ENCODE measurements around the gene ULK4. TPM values are rescaled to one million over a fixed set of nuclear protein-coding genes. Genes with fewer than 3 reads are reported as not detected.

Gene ULK4
- total RNA-seq, 4 donors from 2014 or later = 13.3 to 23.4 (median 17.9) TPM

DNA sequence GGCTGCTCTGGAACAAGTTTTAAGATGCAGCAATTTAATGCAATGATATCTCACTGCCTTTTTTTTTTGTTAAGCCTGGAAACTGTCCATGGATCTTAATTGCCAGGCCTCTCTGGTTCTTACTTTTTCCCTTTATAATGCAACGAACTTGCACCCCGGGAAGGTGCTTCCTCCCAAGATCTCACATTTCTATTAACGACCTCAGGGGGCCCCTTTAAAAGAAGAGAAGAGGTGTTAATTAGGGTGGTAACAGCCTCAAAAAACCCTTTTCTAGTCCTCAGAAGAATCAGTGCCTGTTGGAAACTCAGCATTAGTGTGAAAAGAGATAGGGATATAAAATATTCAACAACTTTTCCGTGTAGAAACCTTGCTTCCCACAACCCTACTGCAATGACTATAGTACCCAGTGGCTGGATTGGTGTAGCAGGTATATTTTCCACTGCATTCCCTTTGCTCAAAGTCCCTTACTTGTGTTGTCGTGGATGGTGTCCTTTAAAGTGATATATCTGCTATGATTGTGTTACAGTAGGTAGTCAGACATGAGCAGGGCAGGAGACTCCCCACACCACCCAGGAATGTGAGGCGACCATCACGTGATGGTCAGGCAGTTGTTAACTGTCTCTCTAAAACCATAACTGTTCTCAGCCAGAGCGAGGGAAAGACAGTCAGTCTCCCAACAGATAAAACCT lies 640.8 kb downstream of the ULK4 start:
- H3K4me1 ChIP-seq = no peaks in the 10 kb centered on the region
- 67 to 76% methylated on average over 8 of the region's 8 CpGs for WGBS, 2 donors
- TF ChIP-seq EP300 (IDR thresholded peaks at IDR 0.05) = no peak
- TF ChIP-seq, protein P1, sequence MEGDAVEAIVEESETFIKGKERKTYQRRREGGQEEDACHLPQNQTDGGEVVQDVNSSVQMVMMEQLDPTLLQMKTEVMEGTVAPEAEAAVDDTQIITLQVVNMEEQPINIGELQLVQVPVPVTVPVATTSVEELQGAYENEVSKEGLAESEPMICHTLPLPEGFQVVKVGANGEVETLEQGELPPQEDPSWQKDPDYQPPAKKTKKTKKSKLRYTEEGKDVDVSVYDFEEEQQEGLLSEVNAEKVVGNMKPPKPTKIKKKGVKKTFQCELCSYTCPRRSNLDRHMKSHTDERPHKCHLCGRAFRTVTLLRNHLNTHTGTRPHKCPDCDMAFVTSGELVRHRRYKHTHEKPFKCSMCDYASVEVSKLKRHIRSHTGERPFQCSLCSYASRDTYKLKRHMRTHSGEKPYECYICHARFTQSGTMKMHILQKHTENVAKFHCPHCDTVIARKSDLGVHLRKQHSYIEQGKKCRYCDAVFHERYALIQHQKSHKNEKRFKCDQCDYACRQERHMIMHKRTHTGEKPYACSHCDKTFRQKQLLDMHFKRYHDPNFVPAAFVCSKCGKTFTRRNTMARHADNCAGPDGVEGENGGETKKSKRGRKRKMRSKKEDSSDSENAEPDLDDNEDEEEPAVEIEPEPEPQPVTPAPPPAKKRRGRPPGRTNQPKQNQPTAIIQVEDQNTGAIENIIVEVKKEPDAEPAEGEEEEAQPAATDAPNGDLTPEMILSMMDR (IDR thresholded peaks at IDR 0.05) = no peak
- TF ChIP-seq POLR2A (IDR thresholded peaks at IDR 0.05) = no peak

GRCh38 chr3:41318520-41318919 lies 643.4 kb downstream of the ULK4 start:
- H3K36me3 ChIP-seq = no peaks in the 10 kb centered on the region
- H3K4me3 ChIP-seq = no peak overlapping the region
- 48 to 60% methylated on average over 2 of the region's 2 CpGs for WGBS, 2 donors
- H3K4me1 ChIP-seq = no peaks in the 10 kb centered on the region
- no peaks in the 10 kb centered on the region for H3K27me3 ChIP-seq
- TF ChIP-seq POLR2A (IDR thresholded peaks at IDR 0.05) = no peak
- TF ChIP-seq EP300 (IDR thresholded peaks at IDR 0.05) = no peak
- TF ChIP-seq, protein P1 (IDR thresholded peaks at IDR 0.05) = no peak
- no peak overlapping the region for H3K27ac ChIP-seq
- no peaks in the 10 kb centered on the region for H3K9me3 ChIP-seq
- DNase-seq (ENCODE audit: low spot score in 2 of 2) = no peak

More for the DNA sequence above, 640.8 kb downstream of the ULK4 start:
- Histone ChIP-seq H3K27ac (no peak overlapping the region), H3K27me3 (no peaks in the 10 kb centered on the region), H3K4me3 (no peak overlapping the region), H3K9me3 (no peaks in the 10 kb centered on the region), H3K36me3 (no peaks in the 10 kb centered on the region)
- no peak for DNase-seq (ENCODE audit: low spot score in 2 of 2)

GRCh38 chr3:41317718-41318117 lies 644.2 kb downstream of the ULK4 start:
- Histone ChIP-seq H3K27ac (no peak overlapping the region), H3K4me1 (no peaks in the 10 kb centered on the region), H3K4me3 (no peak overlapping the region), H3K27me3 (no peaks in the 10 kb centered on the region), H3K36me3 (no peaks in the 10 kb centered on the region), H3K9me3 (no peaks in the 10 kb centered on the region)
- no peak for DNase-seq (ENCODE audit: low spot score in 2 of 2)
- TF ChIP-seq POLR2A (IDR thresholded peaks at IDR 0.05) (no peak), EP300 (IDR thresholded peaks at IDR 0.05) (no peak)
- TF ChIP-seq, protein P1 (IDR thresholded peaks at IDR 0.05) = no peak
- 65% methylated on average over 1 of the region's 1 CpG for WGBS, 2 donors

- no peak for TF ChIP-seq EP300 (IDR thresholded peaks at IDR 0.05)
- TF ChIP-seq POLR2A (IDR thresholded peaks at IDR 0.05) = no peak
- TF ChIP-seq, protein P1 (IDR thresholded peaks at IDR 0.05) = no peak
- Histone ChIP-seq H3K36me3 (no peaks in the 10 kb centered on the region), H3K27me3 (no peaks in the 10 kb centered on the region), H3K4me1 (no peaks in the 10 kb centered on the region), H3K9me3 (no peaks in the 10 kb centered on the region), H3K4me3 (no peak overlapping the region), H3K27ac (no peak overlapping the region)
- WGBS, 2 donors = 98% methylated on average over 6 of the region's 6 CpGs
- no peak for DNase-seq (ENCODE audit: low spot score in 2 of 2)
Measured at GRCh38 chr3:41317298-41317697, 644.6 kb downstream of the ULK4 start.

DNA sequence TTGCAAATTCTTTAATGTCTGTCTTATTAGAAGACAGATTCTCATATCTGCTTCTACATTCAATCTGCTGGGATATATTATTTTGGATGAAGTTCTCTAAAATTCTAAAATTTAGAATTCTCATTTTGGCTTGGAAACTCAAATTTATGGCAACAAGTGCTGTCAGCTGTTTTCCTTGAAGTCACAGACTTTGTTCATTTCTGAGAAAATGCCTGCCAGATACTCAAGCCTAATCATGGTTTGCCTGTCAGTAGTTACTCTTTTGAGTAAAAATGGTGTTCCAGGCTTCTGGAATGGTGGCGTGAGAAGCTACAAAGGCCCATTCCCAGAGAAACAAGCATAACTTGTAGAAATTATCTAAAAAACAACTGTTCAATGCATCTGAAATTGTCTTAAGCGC lies 646.8 kb downstream of the ULK4 start:
- no peaks in the 10 kb centered on the region for H3K36me3 ChIP-seq
- DNase-seq (ENCODE audit: low spot score in 2 of 2) = no peak
- no peaks in the 10 kb centered on the region for H3K27me3 ChIP-seq
- TF ChIP-seq POLR2A (IDR thresholded peaks at IDR 0.05) = no peak
- TF ChIP-seq, protein P1 (IDR thresholded peaks at IDR 0.05) = no peak
- TF ChIP-seq EP300 (IDR thresholded peaks at IDR 0.05) = no peak
- H3K27ac ChIP-seq = no peak overlapping the region
- WGBS, 2 donors = 98 to 99% methylated on average over 2 of the region's 2 CpGs
- no peaks in the 10 kb centered on the region for H3K9me3 ChIP-seq
- no peaks in the 10 kb centered on the region for H3K4me1 ChIP-seq
- no peak overlapping the region for H3K4me3 ChIP-seq

Measured in tibial nerve (tissue), 4 donors.